HFF-Myc (cell line): ENCODE data around the gene AKT3.

Experiments
- DNase-seq: peaks from one replicate; pipeline ENCODE4 v3.0.0-alpha.2; 2011; ENCODE audit warnings: low read depth; ENCODE audit errors: extremely low read depth
- H3K4me3 ChIP-seq: replicated peaks from 2 replicates; pipeline ENCODE4 v1.5.1; 2011; ENCODE audit warnings: low read depth, mild to moderate bottlenecking, control low read depth, low read length
- CTCF ChIP-seq: IDR thresholded peaks from 2 replicates; pipeline ENCODE4 v1.5.1; 2012; ENCODE audit warnings: mild to moderate bottlenecking, low read depth, low read length, control low read depth; ENCODE audit errors: missing control alignments

AKT3 gene

GRCh38 chr1:243712941-243713340 lies 137.1 kb downstream of the AKT3 start:
- no peak for DNase-seq
- TF ChIP-seq CTCF: peak; percentile 3
- no peak overlapping the region for H3K4me3 ChIP-seq

GRCh38 chr1:243712242-243712641 lies 137.8 kb downstream of the AKT3 start:
- no peak for DNase-seq
- no peak overlapping the region for H3K4me3 ChIP-seq
- TF ChIP-seq CTCF: no peak

- TF ChIP-seq CTCF: no peak
- DNase-seq: no peak
- no peak overlapping the region for H3K4me3 ChIP-seq
These were observed 139.6 kb downstream of the AKT3 start for GRCh38 chr1:243710467-243710866.

- no peak overlapping the region for H3K4me3 ChIP-seq
- no peak for TF ChIP-seq CTCF
- DNase-seq: no peak
These were observed 141.8 kb downstream of the AKT3 start for GRCh38 chr1:243708210-243708609.

GRCh38 chr1:243706563-243706962 lies 143.5 kb downstream of the AKT3 start:
- no peak overlapping the region for H3K4me3 ChIP-seq
- TF ChIP-seq CTCF: no peak

GRCh38 chr1:243705585-243705984 lies 144.5 kb downstream of the AKT3 start:
- H3K4me3 ChIP-seq: no peak overlapping the region
- no peak for TF ChIP-seq CTCF
- no peak for DNase-seq

More at GRCh38 chr1:243706563-243706962, 143.5 kb downstream of the AKT3 start:
- DNase-seq: no peak

- no peak for DNase-seq
- no peak for TF ChIP-seq CTCF
- no peak overlapping the region for H3K4me3 ChIP-seq
These were observed 148.2 kb downstream of the AKT3 start for GRCh38 chr1:243701872-243702271.
